B cell (primary cell): ENCODE results near the gene TMEM255B.

Experiments
- CTCF ChIP-seq: fragments of 200-600 bp; IDR thresholded peaks from one replicate; pipeline ENCODE4 v1.8.0; 2022; ENCODE audit warnings: antibody characterized with exemption, mild to moderate bottlenecking
- EZH2 ChIP-seq: IDR thresholded peaks from 2 replicates; pipeline ENCODE4 v1.6.1; 2012; ENCODE audit warnings: borderline replicate concordance, low read depth, mild to moderate bottlenecking, moderate library complexity, low read length; ENCODE audit not compliant: insufficient read depth, poor library complexity, severe bottlenecking

DNA sequence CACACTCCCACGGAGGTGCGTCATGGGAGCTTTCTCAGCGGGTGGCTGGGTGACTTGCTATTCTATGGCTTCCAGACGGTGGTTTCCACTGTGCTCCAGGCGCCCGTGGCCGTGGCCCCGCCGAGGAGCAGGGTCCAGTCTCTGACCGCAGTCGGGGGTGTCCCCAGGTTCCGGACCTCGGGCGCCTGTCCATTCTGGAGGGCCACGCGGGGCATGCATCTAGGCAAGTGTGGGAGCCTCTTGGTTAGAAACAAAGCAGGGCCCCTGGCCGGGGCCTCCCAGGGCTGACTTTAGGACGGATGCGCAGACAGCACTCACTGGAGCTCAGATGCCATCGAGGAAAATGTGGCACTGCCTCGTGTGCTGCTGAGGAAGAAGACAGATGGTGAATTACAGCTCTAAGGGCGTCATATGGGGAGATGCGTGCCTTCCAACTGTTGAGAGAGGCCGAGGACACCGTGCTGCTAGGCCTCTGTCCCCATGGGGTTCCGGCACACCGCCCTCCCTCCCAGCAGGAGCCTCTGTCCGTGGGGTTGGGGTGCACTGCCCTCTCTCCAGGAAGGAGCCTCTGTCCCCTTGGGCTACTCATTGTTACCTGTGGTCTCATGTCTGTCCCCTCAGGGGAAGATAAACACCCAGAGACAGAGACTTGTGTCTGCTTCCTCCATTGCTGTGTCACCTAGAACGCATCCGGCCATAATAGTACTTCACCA, 38.1 kb downstream of the TMEM255B start:
- TF ChIP-seq CTCF (no peak), EZH2 (no peak)
